WTC11 (cell line): ENCODE measurements around the gene C17orf50. TPM values are rescaled to one million over a fixed set of nuclear protein-coding genes. Genes with fewer than 3 reads are reported as not detected.

Experiments used
- ATAC-seq: fragments of 200-7000 bp; cut with Tn5 transposase; 2 replicates; pipeline ENCODE4 v1.10.0; 2021; ENCODE audit warnings: mild to moderate bottlenecking, moderate library complexity
- CTCF ChIA-PET: fragments of 300-600 bp; sonication (Branson Sonifier 250); formaldehyde crosslinking; loops from one replicate; lab custom pipeline; 2021; ENCODE audit warnings: antibody characterized with exemption; lab: Charles Lee
- POLR2A ChIA-PET: fragments of 350-600 bp; sonication (Branson Sonifier 250); formaldehyde crosslinking; loops from one replicate; lab custom pipeline; 2021; ENCODE audit warnings: antibody characterized with exemption; lab: Charles Lee
- DNase-seq: peaks from one replicate; pipeline ENCODE4 v3.0.0; 2021; ENCODE audit warnings: low spot score
- H3K27ac Mint-ChIP-seq: 2 replicates; pipeline ENCODE4 v1.8.0; 2021; ENCODE audit warnings: mixed read lengths
- H3K27me3 Mint-ChIP-seq: 2 replicates; pipeline ENCODE4 v1.8.0; 2021; ENCODE audit warnings: low read depth, mild to moderate bottlenecking, moderate library complexity, mixed read lengths
- H3K36me3 Mint-ChIP-seq: 2 replicates; pipeline ENCODE4 v1.8.0; 2021; ENCODE audit warnings: mixed read lengths
- H3K4me1 Mint-ChIP-seq: 2 replicates; pipeline ENCODE4 v1.8.0; 2022; ENCODE audit warnings: mixed read lengths
- H3K4me3 Mint-ChIP-seq: 2 replicates; pipeline ENCODE4 v1.8.0; 2021; ENCODE audit warnings: mild to moderate bottlenecking, moderate library complexity, mixed read lengths
- H3K9me3 Mint-ChIP-seq: 2 replicates; pipeline ENCODE4 v1.8.0; 2021; ENCODE audit warnings: mixed read lengths
- CBFB ChIP-seq: sonication (generic); formaldehyde crosslinking; IDR thresholded peaks from 2 replicates; pipeline ENCODE4 v1.8.1; 2022; ENCODE audit warnings: mild to moderate bottlenecking, low read depth, missing genetic modification reagents
- ESRRA ChIP-seq: sonication (generic); formaldehyde crosslinking; IDR thresholded peaks from 2 replicates; pipeline ENCODE4 v1.8.1; 2022; ENCODE audit warnings: mild to moderate bottlenecking, missing genetic modification reagents, borderline replicate concordance
- FOXJ3 ChIP-seq: sonication (generic); formaldehyde crosslinking; IDR thresholded peaks from 2 replicates; pipeline ENCODE4 v1.9.0; 2021; ENCODE audit warnings: missing genetic modification reagents, mild to moderate bottlenecking, borderline replicate concordance
- FOXK1 ChIP-seq: sonication (generic); formaldehyde crosslinking; IDR thresholded peaks from 2 replicates; pipeline ENCODE4 v1.8.0; 2022; ENCODE audit warnings: mild to moderate bottlenecking, moderate library complexity, missing genetic modification reagents
- KAT7 ChIP-seq: sonication (generic); formaldehyde crosslinking; IDR thresholded peaks from 2 replicates; pipeline ENCODE4 v1.8.1; 2023; ENCODE audit warnings: missing genetic modification reagents, mild to moderate bottlenecking, borderline replicate concordance
- NFYB ChIP-seq: sonication (generic); formaldehyde crosslinking; conservative IDR thresholded peaks from 2 replicates; pipeline ENCODE4 v1.8.0; 2022; ENCODE audit warnings: low read depth, missing genetic modification reagents
- NR2C2 ChIP-seq: sonication (generic); formaldehyde crosslinking; IDR thresholded peaks from 2 replicates; pipeline ENCODE4 v1.8.0; 2022; ENCODE audit warnings: mild to moderate bottlenecking, missing genetic modification reagents
- SMAD4 ChIP-seq: sonication (generic); formaldehyde crosslinking; IDR thresholded peaks from 2 replicates; pipeline ENCODE4 v1.8.0; 2022; ENCODE audit warnings: mild to moderate bottlenecking, missing genetic modification reagents
- ZNF138 ChIP-seq: sonication (generic); formaldehyde crosslinking; conservative IDR thresholded peaks from 2 replicates; pipeline ENCODE4 v1.8.1; 2022; ENCODE audit warnings: mild to moderate bottlenecking, moderate library complexity, missing genetic modification reagents
- ZNF416 ChIP-seq: fragments of 250-450 bp; sonication (Bioruptor Pico); IDR thresholded peaks from 2 replicates; pipeline ENCODE4 v1.9.0; 2021; ENCODE audit warnings: mild to moderate bottlenecking, inconsistent platforms
- ZNF671 ChIP-seq: fragments of 250-450 bp; sonication (Bioruptor Pico); IDR thresholded peaks from 2 replicates; pipeline ENCODE4 v1.8.0; 2021; ENCODE audit warnings: mild to moderate bottlenecking
- total RNA-seq: library from RNA; stranded (reverse); gene quantifications from 3 replicates; pipeline ENCODE4 v1.2.3, GENCODE V29; 2021
- TF ChIP-seq, protein P1 (sequence below): sonication (generic); formaldehyde crosslinking; IDR thresholded peaks from 2 replicates; pipeline ENCODE4 v1.8.1; 2022; ENCODE audit warnings: low read depth, mild to moderate bottlenecking, moderate library complexity, missing genetic modification reagents, borderline replicate concordance
- TF ChIP-seq, protein P2 (sequence below): sonication (generic); formaldehyde crosslinking; IDR thresholded peaks from 2 replicates; pipeline ENCODE4 v1.8.1; 2022; ENCODE audit warnings: missing genetic modification reagents, borderline replicate concordance
- TF ChIP-seq, protein P3 (sequence below): fragments of 250-450 bp; sonication (Bioruptor Pico); IDR thresholded peaks from 2 replicates; pipeline ENCODE4 v1.9.0; 2021; ENCODE audit warnings: moderate library complexity, mild to moderate bottlenecking, inconsistent platforms, borderline replicate concordance
- TF ChIP-seq, protein P4 (sequence below): sonication (generic); formaldehyde crosslinking; IDR thresholded peaks from 2 replicates; pipeline ENCODE4 v1.8.0; 2023; ENCODE audit warnings: missing genetic modification reagents
- TF ChIP-seq, protein P5 (sequence below): sonication (generic); formaldehyde crosslinking; IDR thresholded peaks from 2 replicates; pipeline ENCODE4 v1.8.1; 2022; ENCODE audit warnings: mild to moderate bottlenecking, moderate library complexity, missing genetic modification reagents
- TF ChIP-seq, protein P6 (sequence below): fragments of 200-600 bp; IDR thresholded peaks from 2 replicates; pipeline ENCODE4 v1.8.0; 2022; ENCODE audit warnings: antibody characterized with exemption
- TF ChIP-seq, protein P7 (sequence below): sonication (generic); formaldehyde crosslinking; IDR thresholded peaks from 2 replicates; pipeline ENCODE4 v1.8.1; 2022; ENCODE audit warnings: low read depth, missing genetic modification reagents, borderline replicate concordance

Gene C17orf50
- total RNA-seq, 1 experiment from 2014 or later = 0.35 TPM

DNA sequence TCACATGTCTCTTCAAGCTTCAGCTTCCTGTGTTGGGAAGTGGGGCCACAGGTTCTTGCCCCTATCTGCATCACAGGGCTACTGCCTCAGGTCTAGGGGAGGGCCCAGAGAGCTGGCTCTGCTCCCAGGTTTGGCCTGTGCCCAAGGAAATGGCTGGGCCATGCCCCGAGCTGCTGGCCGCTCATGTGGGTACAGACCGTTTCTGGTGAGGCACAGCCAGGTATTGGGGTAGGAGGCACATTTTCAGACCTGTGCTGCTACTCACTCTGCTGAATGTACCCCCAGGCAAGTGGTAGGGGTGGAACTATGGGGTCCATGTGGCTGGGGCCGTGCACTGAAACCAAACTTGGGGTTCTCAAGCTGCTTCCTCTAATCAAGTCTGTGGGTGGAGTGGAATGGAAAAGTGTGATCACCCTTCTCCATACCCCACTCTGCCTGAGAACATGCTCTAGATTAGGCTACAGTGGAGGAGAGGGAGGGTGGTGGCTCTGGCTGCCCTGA, 12.3 kb upstream of the C17orf50 start:
- TF ChIP-seq ESRRA (CRISPR knock-in tag) = no peak
- TF ChIP-seq SMAD4 (CRISPR knock-in tag) = no peak
- TF ChIP-seq, protein P1, sequence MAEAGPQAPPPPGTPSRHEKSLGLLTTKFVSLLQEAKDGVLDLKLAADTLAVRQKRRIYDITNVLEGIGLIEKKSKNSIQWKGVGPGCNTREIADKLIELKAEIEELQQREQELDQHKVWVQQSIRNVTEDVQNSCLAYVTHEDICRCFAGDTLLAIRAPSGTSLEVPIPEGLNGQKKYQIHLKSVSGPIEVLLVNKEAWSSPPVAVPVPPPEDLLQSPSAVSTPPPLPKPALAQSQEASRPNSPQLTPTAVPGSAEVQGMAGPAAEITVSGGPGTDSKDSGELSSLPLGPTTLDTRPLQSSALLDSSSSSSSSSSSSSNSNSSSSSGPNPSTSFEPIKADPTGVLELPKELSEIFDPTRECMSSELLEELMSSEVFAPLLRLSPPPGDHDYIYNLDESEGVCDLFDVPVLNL (CRISPR knock-in tag) = no peak
- TF ChIP-seq NFYB = no peak
- TF ChIP-seq KAT7 (CRISPR knock-in tag) = no peak
- TF ChIP-seq NR2C2 = no peak
- TF ChIP-seq, protein P2, sequence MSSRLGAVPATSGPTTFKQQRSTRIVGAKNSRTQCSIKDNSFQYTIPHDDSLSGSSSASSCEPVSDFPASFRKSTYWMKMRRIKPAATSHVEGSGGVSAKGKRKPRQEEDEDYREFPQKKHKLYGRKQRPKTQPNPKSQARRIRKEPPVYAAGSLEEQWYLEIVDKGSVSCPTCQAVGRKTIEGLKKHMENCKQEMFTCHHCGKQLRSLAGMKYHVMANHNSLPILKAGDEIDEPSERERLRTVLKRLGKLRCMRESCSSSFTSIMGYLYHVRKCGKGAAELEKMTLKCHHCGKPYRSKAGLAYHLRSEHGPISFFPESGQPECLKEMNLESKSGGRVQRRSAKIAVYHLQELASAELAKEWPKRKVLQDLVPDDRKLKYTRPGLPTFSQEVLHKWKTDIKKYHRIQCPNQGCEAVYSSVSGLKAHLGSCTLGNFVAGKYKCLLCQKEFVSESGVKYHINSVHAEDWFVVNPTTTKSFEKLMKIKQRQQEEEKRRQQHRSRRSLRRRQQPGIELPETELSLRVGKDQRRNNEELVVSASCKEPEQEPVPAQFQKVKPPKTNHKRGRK (CRISPR knock-in tag) = no peak
- TF ChIP-seq ZNF671 (CRISPR knock-in tag) = no peak
- TF ChIP-seq, protein P3, sequence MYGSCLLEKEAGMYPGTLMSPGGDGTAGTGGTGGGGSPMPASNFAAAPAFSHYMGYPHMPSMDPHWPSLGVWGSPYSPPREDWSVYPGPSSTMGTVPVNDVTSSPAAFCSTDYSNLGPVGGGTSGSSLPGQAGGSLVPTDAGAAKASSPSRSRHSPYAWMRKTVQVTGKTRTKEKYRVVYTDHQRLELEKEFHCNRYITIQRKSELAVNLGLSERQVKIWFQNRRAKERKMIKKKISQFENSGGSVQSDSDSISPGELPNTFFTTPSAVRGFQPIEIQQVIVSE (CRISPR knock-in tag) = no peak
- TF ChIP-seq, protein P4, sequence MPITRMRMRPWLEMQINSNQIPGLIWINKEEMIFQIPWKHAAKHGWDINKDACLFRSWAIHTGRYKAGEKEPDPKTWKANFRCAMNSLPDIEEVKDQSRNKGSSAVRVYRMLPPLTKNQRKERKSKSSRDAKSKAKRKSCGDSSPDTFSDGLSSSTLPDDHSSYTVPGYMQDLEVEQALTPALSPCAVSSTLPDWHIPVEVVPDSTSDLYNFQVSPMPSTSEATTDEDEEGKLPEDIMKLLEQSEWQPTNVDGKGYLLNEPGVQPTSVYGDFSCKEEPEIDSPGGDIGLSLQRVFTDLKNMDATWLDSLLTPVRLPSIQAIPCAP = no peak
- TF ChIP-seq FOXK1 (CRISPR knock-in tag) = no peak
- TF ChIP-seq, protein P5, sequence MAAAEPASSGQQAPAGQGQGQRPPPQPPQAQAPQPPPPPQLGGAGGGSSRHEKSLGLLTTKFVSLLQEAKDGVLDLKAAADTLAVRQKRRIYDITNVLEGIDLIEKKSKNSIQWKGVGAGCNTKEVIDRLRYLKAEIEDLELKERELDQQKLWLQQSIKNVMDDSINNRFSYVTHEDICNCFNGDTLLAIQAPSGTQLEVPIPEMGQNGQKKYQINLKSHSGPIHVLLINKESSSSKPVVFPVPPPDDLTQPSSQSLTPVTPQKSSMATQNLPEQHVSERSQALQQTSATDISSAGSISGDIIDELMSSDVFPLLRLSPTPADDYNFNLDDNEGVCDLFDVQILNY (CRISPR knock-in tag) = no peak
- TF ChIP-seq, protein P6, sequence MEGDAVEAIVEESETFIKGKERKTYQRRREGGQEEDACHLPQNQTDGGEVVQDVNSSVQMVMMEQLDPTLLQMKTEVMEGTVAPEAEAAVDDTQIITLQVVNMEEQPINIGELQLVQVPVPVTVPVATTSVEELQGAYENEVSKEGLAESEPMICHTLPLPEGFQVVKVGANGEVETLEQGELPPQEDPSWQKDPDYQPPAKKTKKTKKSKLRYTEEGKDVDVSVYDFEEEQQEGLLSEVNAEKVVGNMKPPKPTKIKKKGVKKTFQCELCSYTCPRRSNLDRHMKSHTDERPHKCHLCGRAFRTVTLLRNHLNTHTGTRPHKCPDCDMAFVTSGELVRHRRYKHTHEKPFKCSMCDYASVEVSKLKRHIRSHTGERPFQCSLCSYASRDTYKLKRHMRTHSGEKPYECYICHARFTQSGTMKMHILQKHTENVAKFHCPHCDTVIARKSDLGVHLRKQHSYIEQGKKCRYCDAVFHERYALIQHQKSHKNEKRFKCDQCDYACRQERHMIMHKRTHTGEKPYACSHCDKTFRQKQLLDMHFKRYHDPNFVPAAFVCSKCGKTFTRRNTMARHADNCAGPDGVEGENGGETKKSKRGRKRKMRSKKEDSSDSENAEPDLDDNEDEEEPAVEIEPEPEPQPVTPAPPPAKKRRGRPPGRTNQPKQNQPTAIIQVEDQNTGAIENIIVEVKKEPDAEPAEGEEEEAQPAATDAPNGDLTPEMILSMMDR = no peak
- no peak for TF ChIP-seq CBFB (CRISPR knock-in tag)
- TF ChIP-seq, protein P7, sequence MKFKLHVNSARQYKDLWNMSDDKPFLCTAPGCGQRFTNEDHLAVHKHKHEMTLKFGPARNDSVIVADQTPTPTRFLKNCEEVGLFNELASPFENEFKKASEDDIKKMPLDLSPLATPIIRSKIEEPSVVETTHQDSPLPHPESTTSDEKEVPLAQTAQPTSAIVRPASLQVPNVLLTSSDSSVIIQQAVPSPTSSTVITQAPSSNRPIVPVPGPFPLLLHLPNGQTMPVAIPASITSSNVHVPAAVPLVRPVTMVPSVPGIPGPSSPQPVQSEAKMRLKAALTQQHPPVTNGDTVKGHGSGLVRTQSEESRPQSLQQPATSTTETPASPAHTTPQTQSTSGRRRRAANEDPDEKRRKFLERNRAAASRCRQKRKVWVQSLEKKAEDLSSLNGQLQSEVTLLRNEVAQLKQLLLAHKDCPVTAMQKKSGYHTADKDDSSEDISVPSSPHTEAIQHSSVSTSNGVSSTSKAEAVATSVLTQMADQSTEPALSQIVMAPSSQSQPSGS (CRISPR knock-in tag) = no peak
- no peak for TF ChIP-seq ZNF416 (CRISPR knock-in tag)
- no peak for TF ChIP-seq FOXJ3 (CRISPR knock-in tag)
- no peak for TF ChIP-seq ZNF138 (CRISPR knock-in tag)
- no peak for DNase-seq
- Mint-ChIP-seq H3K27ac (no peak overlapping the region), H3K9me3 (no peaks in the 10 kb centered on the region), H3K27me3 (peaks cover 40% of the 10 kb centered on the region), H3K36me3 (no peaks in the 10 kb centered on the region), H3K4me1 (peaks cover 28% of the 10 kb centered on the region), H3K4me3 (no peak overlapping the region)
- no peak for ATAC-seq
- CTCF ChIA-PET = interaction anchor here (1.3 to 8.3 kb wide), 14 partner anchors 11 to 435 kb away, joined by 3 to 100 read pairs (median 6); partner anchors contain the start of genes C17orf50, PEX12, RASL10B and TAF15
- POLR2A ChIA-PET = no interaction called here
